DOHH2 (cell line): ENCODE results near the gene BLACAT1.

Source experiments
- H3F3A ChIP-seq: fragments of 200-600 bp; sonication (generic), shearing (Covaris generic); 2 replicates; pipeline ENCODE4 v1.6.0; 2016; ENCODE audit warnings: antibody characterized with exemption, mild to moderate bottlenecking; ENCODE audit not compliant: control insufficient read depth, insufficient read depth
- H3K27ac ChIP-seq: fragments of 200-600 bp; sonication (generic); 2 replicates; pipeline ENCODE4 v1.5.1; 2014; ENCODE audit warnings: low read depth, mild to moderate bottlenecking, low read length, moderate library complexity
- H3K27me3 ChIP-seq: fragments of 200-600 bp; sonication (generic); 2 replicates; pipeline ENCODE4 v1.6.1; 2014; ENCODE audit warnings: mild to moderate bottlenecking, low read length, mixed read lengths; ENCODE audit not compliant: control insufficient read depth
- H3K36me3 ChIP-seq: fragments of 200-600 bp; sonication (generic); 2 replicates; pipeline ENCODE4 v1.6.1; 2014; ENCODE audit warnings: mild to moderate bottlenecking, low read length, moderate library complexity, mixed read lengths; ENCODE audit not compliant: control insufficient read depth
- H3K4me1 ChIP-seq: fragments of 200-600 bp; sonication (generic); 2 replicates; pipeline ENCODE4 v1.6.1; 2014; ENCODE audit warnings: mild to moderate bottlenecking, low read length, mixed read lengths; ENCODE audit not compliant: control insufficient read depth
- H3K4me2 ChIP-seq: fragments of 200-600 bp; sonication (generic); 2 replicates; pipeline ENCODE4 v1.6.0; 2014; ENCODE audit warnings: mild to moderate bottlenecking, low read length, moderate library complexity
- H3K4me3 ChIP-seq: fragments of 200-600 bp; sonication (generic); 2 replicates; pipeline ENCODE4 v1.5.1; 2014; ENCODE audit warnings: mild to moderate bottlenecking, low read length, mixed read lengths
- H3K79me2 ChIP-seq: fragments of 200-600 bp; sonication (generic); 2 replicates; pipeline ENCODE4 v1.6.1; 2014; ENCODE audit warnings: mild to moderate bottlenecking, low read length, mixed read lengths; ENCODE audit not compliant: control insufficient read depth
- H3K9me2 ChIP-seq: fragments of 200-600 bp; sonication (generic); replicated peaks from 2 replicates; pipeline ENCODE4 v1.6.1; 2014; ENCODE audit warnings: mild to moderate bottlenecking, low read length, mixed read lengths; ENCODE audit not compliant: control insufficient read depth
- H3K9me3 ChIP-seq: fragments of 200-600 bp; sonication (generic); 2 replicates; pipeline ENCODE4 v1.6.1; 2014; ENCODE audit warnings: antibody characterized with exemption, low read length, mixed read lengths; ENCODE audit not compliant: control insufficient read depth, insufficient read depth
- H4K20me1 ChIP-seq: fragments of 200-600 bp; sonication (generic); 2 replicates; pipeline ENCODE4 v1.6.0; 2014; ENCODE audit warnings: low read depth, mild to moderate bottlenecking, antibody characterized with exemption, low read length, moderate library complexity; ENCODE audit not compliant: control insufficient read depth, insufficient read depth
- EZH2phosphoT487 ChIP-seq: fragments of 200-600 bp; sonication (generic); IDR thresholded peaks from 2 replicates; pipeline ENCODE4 v1.6.1; 2017; ENCODE audit warnings: borderline replicate concordance, mild to moderate bottlenecking, antibody characterized with exemption, low read length, moderate library complexity, mixed read lengths
- TF ChIP-seq, protein P1 (sequence below): fragments of 200-600 bp; sonication (generic); IDR thresholded peaks from one replicate; pipeline ENCODE4 v1.5.1; 2014; ENCODE audit warnings: antibody characterized with exemption, mild to moderate bottlenecking, low read depth, low read length; ENCODE audit not compliant: poor library complexity, severe bottlenecking

Gene BLACAT1

DNA sequence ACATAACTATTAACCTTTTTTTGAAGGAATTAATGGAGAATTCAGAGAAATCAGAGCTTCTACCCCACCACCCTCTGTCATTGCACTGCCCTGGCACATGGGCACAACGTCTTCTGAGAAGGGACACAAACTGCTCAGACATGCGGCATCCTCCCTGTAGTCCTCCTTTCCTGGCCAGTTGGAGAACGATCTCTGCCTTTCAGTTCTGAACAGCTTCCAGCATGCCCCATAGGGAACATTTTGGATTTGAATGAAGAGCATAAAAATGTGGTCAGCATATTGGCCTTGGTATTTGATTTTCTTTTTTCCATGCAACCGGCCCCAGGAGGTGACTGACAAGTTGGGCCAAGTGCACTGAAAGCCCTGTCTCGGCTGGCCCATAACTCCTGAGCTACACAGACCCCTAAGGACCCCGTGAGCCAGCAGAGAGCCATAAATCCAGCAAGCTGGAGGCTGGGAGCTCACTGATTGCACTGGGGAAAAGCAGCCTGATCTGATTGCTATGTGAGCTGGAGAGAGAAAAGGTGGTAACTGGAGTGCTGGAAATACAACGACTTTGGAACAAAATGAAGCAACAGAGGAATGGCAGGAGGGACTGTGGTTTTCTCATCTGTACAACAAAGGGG is 10.9 kb upstream of the BLACAT1 start:
- Histone ChIP-seq H3K36me3 (no peaks in the 10 kb centered on the region), H3K4me1 (no peaks in the 10 kb centered on the region), H3K4me3 (no peak overlapping the region), H4K20me1 (no peaks in the 10 kb centered on the region), H3K79me2 (no peaks in the 10 kb centered on the region), H3K27ac (no peak overlapping the region), H3K27me3 (peaks cover 34% of the 10 kb centered on the region), H3K9me3 (no peaks in the 10 kb centered on the region), H3K9me2 (no peaks in the 10 kb centered on the region), H3K4me2 (no peak overlapping the region), H3F3A (no peaks in the 10 kb centered on the region)
- no peak for TF ChIP-seq EZH2phosphoT487
- TF ChIP-seq, protein P1, sequence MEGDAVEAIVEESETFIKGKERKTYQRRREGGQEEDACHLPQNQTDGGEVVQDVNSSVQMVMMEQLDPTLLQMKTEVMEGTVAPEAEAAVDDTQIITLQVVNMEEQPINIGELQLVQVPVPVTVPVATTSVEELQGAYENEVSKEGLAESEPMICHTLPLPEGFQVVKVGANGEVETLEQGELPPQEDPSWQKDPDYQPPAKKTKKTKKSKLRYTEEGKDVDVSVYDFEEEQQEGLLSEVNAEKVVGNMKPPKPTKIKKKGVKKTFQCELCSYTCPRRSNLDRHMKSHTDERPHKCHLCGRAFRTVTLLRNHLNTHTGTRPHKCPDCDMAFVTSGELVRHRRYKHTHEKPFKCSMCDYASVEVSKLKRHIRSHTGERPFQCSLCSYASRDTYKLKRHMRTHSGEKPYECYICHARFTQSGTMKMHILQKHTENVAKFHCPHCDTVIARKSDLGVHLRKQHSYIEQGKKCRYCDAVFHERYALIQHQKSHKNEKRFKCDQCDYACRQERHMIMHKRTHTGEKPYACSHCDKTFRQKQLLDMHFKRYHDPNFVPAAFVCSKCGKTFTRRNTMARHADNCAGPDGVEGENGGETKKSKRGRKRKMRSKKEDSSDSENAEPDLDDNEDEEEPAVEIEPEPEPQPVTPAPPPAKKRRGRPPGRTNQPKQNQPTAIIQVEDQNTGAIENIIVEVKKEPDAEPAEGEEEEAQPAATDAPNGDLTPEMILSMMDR = no peak

GRCh38 chr1:205465392-205465791 is 9.5 kb upstream of the BLACAT1 start:
- TF ChIP-seq EZH2phosphoT487 = no peak
- TF ChIP-seq, protein P1 = no peak
- Histone ChIP-seq H3K27ac (no peak overlapping the region), H3K27me3 (peaks cover 37% of the 10 kb centered on the region), H3F3A (no peaks in the 10 kb centered on the region), H4K20me1 (no peaks in the 10 kb centered on the region), H3K9me2 (no peaks in the 10 kb centered on the region), H3K4me2 (no peak overlapping the region), H3K4me1 (no peaks in the 10 kb centered on the region), H3K79me2 (no peaks in the 10 kb centered on the region), H3K9me3 (no peaks in the 10 kb centered on the region), H3K4me3 (no peak overlapping the region), H3K36me3 (no peaks in the 10 kb centered on the region)

DNA sequence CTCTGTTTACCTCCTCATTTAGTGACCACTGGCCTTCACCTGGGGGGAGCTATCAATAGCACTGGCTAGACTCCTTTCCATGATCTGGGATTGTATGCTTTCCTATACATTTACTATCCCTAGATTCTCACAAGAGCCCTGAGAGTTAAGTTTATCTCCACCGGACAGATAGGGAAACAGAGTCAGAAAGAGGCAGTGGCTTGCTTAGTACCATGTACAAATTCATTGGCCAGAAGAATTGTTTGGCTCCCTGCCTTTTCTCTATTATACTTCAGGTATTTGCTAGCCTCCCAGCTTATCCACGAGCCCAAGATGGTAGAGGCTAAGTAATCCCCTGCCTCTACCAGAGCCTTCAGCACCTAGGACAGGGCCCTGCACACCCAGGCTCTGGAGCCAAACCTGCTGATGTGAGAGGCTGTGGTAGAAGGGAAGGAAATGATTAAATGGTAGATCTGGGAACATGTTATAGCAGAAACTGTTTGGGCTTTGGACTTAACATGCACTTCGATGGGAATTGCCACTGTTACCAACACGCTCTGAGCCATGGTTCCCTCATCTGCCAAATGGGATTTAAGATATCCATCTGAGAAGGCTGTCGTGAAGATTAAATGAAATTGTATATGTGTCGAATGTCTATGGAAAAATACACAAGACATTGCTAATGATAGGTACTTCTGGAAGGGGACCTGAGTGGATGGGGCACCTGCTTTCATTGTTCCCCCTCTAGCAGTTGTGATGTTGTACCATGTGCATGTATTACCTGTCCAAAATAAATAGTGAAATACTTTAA is 3.1 kb upstream of the BLACAT1 start:
- TF ChIP-seq, protein P1 = no peak
- TF ChIP-seq EZH2phosphoT487 = no peak
- H3K9me2 ChIP-seq = no peaks in the 10 kb centered on the region
- H3K9me3 ChIP-seq = no peaks in the 10 kb centered on the region
- H3K27ac ChIP-seq = no peak overlapping the region
- no peaks in the 10 kb centered on the region for H3K4me1 ChIP-seq
- H3K36me3 ChIP-seq = no peaks in the 10 kb centered on the region
- peaks cover 74% of the 10 kb centered on the region for H3K27me3 ChIP-seq
- no peaks in the 10 kb centered on the region for H3K79me2 ChIP-seq
- H3K4me3 ChIP-seq = no peak overlapping the region
- no peaks in the 10 kb centered on the region for H3F3A ChIP-seq
- H4K20me1 ChIP-seq = no peaks in the 10 kb centered on the region; the same call in 1 of the 2 replicates
- no peak overlapping the region for H3K4me2 ChIP-seq
